GM23338 (cell line): ENCODE data around the gene ZCCHC8. TPM values are rescaled to one million over a fixed set of nuclear protein-coding genes. Genes with fewer than 3 reads are reported as not detected.

Source experiments
- ATAC-seq: fragments of 200-7000 bp; cut with Tn5 transposase; 3 replicates; pipeline ENCODE4 v1.9.1; 2020
- DNase-seq: peaks from one replicate; pipeline ENCODE4 v3.0.0-alpha.2; 2015; ENCODE audit warnings: low spot score
- H2AFZ ChIP-seq: fragments of 200-600 bp; sonication (generic); 2 replicates; pipeline ENCODE4 v1.8.0; 2016; ENCODE audit warnings: antibody characterized with exemption, mild to moderate bottlenecking, moderate library complexity
- H3F3A ChIP-seq: fragments of 200-600 bp; sonication (generic); replicated peaks from 2 replicates; pipeline ENCODE4 v1.8.0; 2017; ENCODE audit warnings: antibody characterized with exemption, mixed run types, low read depth
- H3K27ac ChIP-seq: fragments of 200-600 bp; sonication (generic); 2 replicates; pipeline ENCODE4 v1.6.1; 2016; ENCODE audit warnings: low read depth
- H3K27me3 ChIP-seq: fragments of 200-600 bp; sonication (generic); 2 replicates; pipeline ENCODE4 v1.8.0; 2016; ENCODE audit warnings: mild to moderate bottlenecking, mixed run types, moderate library complexity; ENCODE audit not compliant: insufficient read depth
- H3K36me3 ChIP-seq: fragments of 200-600 bp; sonication (generic); 2 replicates; pipeline ENCODE4 v1.8.0; 2016; ENCODE audit warnings: mild to moderate bottlenecking; ENCODE audit not compliant: insufficient read depth
- H3K4me1 ChIP-seq: fragments of 200-600 bp; sonication (generic); 2 replicates; pipeline ENCODE4 v1.8.0; 2016; ENCODE audit warnings: mild to moderate bottlenecking, moderate library complexity; ENCODE audit not compliant: insufficient read depth
- H3K4me2 ChIP-seq: fragments of 200-600 bp; sonication (generic); 2 replicates; pipeline ENCODE4 v1.7.1; 2017; ENCODE audit warnings: mixed run types
- H3K4me3 ChIP-seq: fragments of 200-600 bp; sonication (generic); 2 replicates; pipeline ENCODE4 v1.6.1; 2016; ENCODE audit warnings: mixed run types
- H3K79me2 ChIP-seq: fragments of 200-600 bp; sonication (generic); replicated peaks from 2 replicates; pipeline ENCODE4 v1.8.0; 2017; ENCODE audit warnings: mild to moderate bottlenecking; ENCODE audit not compliant: insufficient read depth
- H3K9me2 ChIP-seq: fragments of 200-600 bp; sonication (generic); 2 replicates; pipeline ENCODE4 v1.8.0; 2017; ENCODE audit not compliant: insufficient read depth
- H4K20me1 ChIP-seq: fragments of 200-600 bp; sonication (generic); replicated peaks from 2 replicates; pipeline ENCODE4 v1.8.0; 2017; ENCODE audit warnings: mild to moderate bottlenecking; ENCODE audit not compliant: insufficient read depth
- H3K27ac Mint-ChIP-seq: 2 replicates; pipeline ENCODE4 v1.8.0; 2020; ENCODE audit warnings: inconsistent platforms, mild to moderate bottlenecking, moderate library complexity, mixed read lengths
- H3K27me3 Mint-ChIP-seq: 3 replicates; pipeline ENCODE4 v1.8.0; 2022; ENCODE audit warnings: low read depth, mild to moderate bottlenecking, moderate library complexity, mixed read lengths, inconsistent platforms; ENCODE audit not compliant: insufficient read depth, poor library complexity
- H3K36me3 Mint-ChIP-seq: 3 replicates; pipeline ENCODE4 v1.8.0; 2021; ENCODE audit warnings: low read depth, mild to moderate bottlenecking, inconsistent platforms, moderate library complexity, mixed read lengths
- H3K4me1 Mint-ChIP-seq: 3 replicates; pipeline ENCODE4 v1.8.0; 2020; ENCODE audit warnings: mild to moderate bottlenecking, inconsistent platforms, mixed read lengths
- H3K4me3 Mint-ChIP-seq: 3 replicates; pipeline ENCODE4 v1.8.0; 2021; ENCODE audit warnings: moderate library complexity, mild to moderate bottlenecking, inconsistent platforms, mixed read lengths
- H3K9me3 Mint-ChIP-seq: 3 replicates; pipeline ENCODE4 v1.8.0; 2020; ENCODE audit warnings: moderate library complexity, mild to moderate bottlenecking, inconsistent platforms, mixed read lengths
- CREB1 ChIP-seq: fragments of 250-450 bp; sonication (Bioruptor Pico); IDR thresholded peaks from 2 replicates; pipeline ENCODE4 v1.5.0; 2020; ENCODE audit warnings: low read depth, mild to moderate bottlenecking, moderate library complexity
- CTCF ChIP-seq, 2 experiments: fragments of 200-600 bp in 1 of 2; sonication (generic) in 1 of 2; conservative IDR thresholded peaks; 2 replicates each; pipeline versions ENCODE4 v1.5.1 to v1.6.1; 2016 to 2017; ENCODE audit warnings: antibody characterized with exemption in 2 of 2, low read depth in 2 of 2, mild to moderate bottlenecking in 2 of 2, moderate library complexity in 1 of 2
- ETS1 ChIP-seq: IDR thresholded peaks from 2 replicates; pipeline ENCODE4 v1.6.1; 2016; ENCODE audit warnings: antibody characterized with exemption
- EZH2 ChIP-seq: fragments of 200-600 bp; sonication (generic); IDR thresholded peaks from one replicate; pipeline ENCODE4 v1.8.0; 2017; ENCODE audit warnings: antibody characterized with exemption, mild to moderate bottlenecking, low read depth; ENCODE audit not compliant: unreplicated experiment
- EZH2phosphoT487 ChIP-seq: fragments of 200-600 bp; sonication (generic); IDR thresholded peaks from one replicate; pipeline ENCODE4 v1.8.1; 2018; ENCODE audit warnings: antibody characterized with exemption; ENCODE audit not compliant: unreplicated experiment
- JUNB ChIP-seq: IDR thresholded peaks from one replicate; pipeline ENCODE4 v1.6.1; 2016; ENCODE audit warnings: antibody characterized with exemption; ENCODE audit not compliant: unreplicated experiment
- NANOG ChIP-seq: IDR thresholded peaks from 2 replicates; pipeline ENCODE4 v1.6.1; 2016; ENCODE audit warnings: antibody characterized with exemption, borderline replicate concordance
- POLR2AphosphoS5 ChIP-seq: IDR thresholded peaks from 2 replicates; pipeline ENCODE4 v1.6.1; 2016; ENCODE audit warnings: antibody characterized with exemption, low read depth
- REST ChIP-seq: IDR thresholded peaks from one replicate; pipeline ENCODE4 v1.6.1; 2018; ENCODE audit warnings: antibody characterized with exemption; ENCODE audit not compliant: unreplicated experiment
- STAT1 ChIP-seq: IDR thresholded peaks from one replicate; pipeline ENCODE4 v1.6.1; 2016; ENCODE audit warnings: antibody characterized with exemption; ENCODE audit not compliant: unreplicated experiment
- ZNF114 ChIP-seq: fragments of 250-450 bp; sonication (Bioruptor Pico); IDR thresholded peaks from 2 replicates; pipeline ENCODE4 v1.5.0; 2020; ENCODE audit warnings: mild to moderate bottlenecking, moderate library complexity
- ZNF331 ChIP-seq: fragments of 250-450 bp; sonication (Bioruptor Pico); IDR thresholded peaks from 2 replicates; pipeline ENCODE4 v1.5.0; 2020; ENCODE audit warnings: low read depth, mild to moderate bottlenecking, moderate library complexity
- ZNF462 ChIP-seq: fragments of 250-450 bp; sonication (Bioruptor Pico); IDR thresholded peaks from 2 replicates; pipeline ENCODE4 v1.5.0; 2020; ENCODE audit warnings: mild to moderate bottlenecking, moderate library complexity
- polyA plus RNA-seq: library from polyadenylated mRNA; unstranded; fragments of >200 nt; fragmentation: Nextera tagmentation; extraction: Ambion mirVana; gene quantifications from 2 replicates; pipeline ENCODE4 v1.2.1, GENCODE V29; 2016
- total RNA-seq: library from RNA; depleted of rRNA; stranded (reverse); fragments of >200 nt; shearing (Covaris generic); gene quantifications from 2 replicates; pipeline ENCODE4 v1.2.3, GENCODE V29; 2014

ZCCHC8 gene
- total and polyA plus RNA-seq, 2 experiments from 2014 or later: 23.9 to 39.0 TPM

- no peaks in the 10 kb centered on the region for H3K9me3 Mint-ChIP-seq
- H3K4me2 ChIP-seq: no peak overlapping the region
- peaks cover 90% of the 10 kb centered on the region for H3K79me2 ChIP-seq
- H3K27ac ChIP-seq: no peak overlapping the region
- no peak for TF ChIP-seq POLR2AphosphoS5
- TF ChIP-seq EZH2: no peak
- TF ChIP-seq CREB1: no peak
- no peak for TF ChIP-seq STAT1
- TF ChIP-seq EZH2phosphoT487: no peak
- TF ChIP-seq ZNF462: no peak
- no peak for TF ChIP-seq ZNF114 (CRISPR knock-in tag)
- TF ChIP-seq REST: no peak
- TF ChIP-seq ETS1: no peak
- no peak for TF ChIP-seq CTCF (conservative IDR thresholded peaks at IDR 0.05; ENCODE audit: low read depth in 2 of 2)
- no peak for TF ChIP-seq NANOG
- no peak for TF ChIP-seq ZNF331 (CRISPR knock-in tag)
- TF ChIP-seq JUNB: no peak
- no peak overlapping the region for H3K27ac Mint-ChIP-seq
- no peak overlapping the region for H3K4me3 ChIP-seq
- peaks cover 2% of the 10 kb centered on the region for H3K27me3 Mint-ChIP-seq
- no peak overlapping the region for H2AFZ ChIP-seq
- peaks cover 21% of the 10 kb centered on the region; the same call in 1 of the 2 replicates for H3F3A ChIP-seq
- H3K9me2 ChIP-seq: no peaks in the 10 kb centered on the region
- no peaks in the 10 kb centered on the region for H3K27me3 ChIP-seq
- no peaks in the 10 kb centered on the region for H3K4me1 ChIP-seq
- peaks cover 39% of the 10 kb centered on the region for H4K20me1 ChIP-seq
- ATAC-seq (no peak), DNase-seq (no peak)
- no peak overlapping the region for H3K4me3 Mint-ChIP-seq
- H3K4me1 Mint-ChIP-seq: no peaks in the 10 kb centered on the region
- H3K36me3 Mint-ChIP-seq: peaks cover 98% of the 10 kb centered on the region
- H3K36me3 ChIP-seq: peaks cover 98% of the 10 kb centered on the region
These were observed 12.9 kb upstream of the ZCCHC8 start for GRCh38 chr12:122513660-122514059.
